Loucy (cell line): ENCODE results near the gene TGFBR3.

Experiments used
- H2AFZ ChIP-seq: fragments of 200-600 bp; sonication (generic); 2 replicates; pipeline ENCODE4 v1.6.0; 2016; ENCODE audit warnings: antibody characterized with exemption, mild to moderate bottlenecking, low read length, moderate library complexity
- H3F3A ChIP-seq: fragments of 200-600 bp; 2 replicates; pipeline ENCODE4 v1.6.0; 2016; ENCODE audit warnings: antibody characterized with exemption, low read depth, mild to moderate bottlenecking
- H3K27me3 ChIP-seq: fragments of 200-600 bp; sonication (generic); 2 replicates; pipeline ENCODE4 v1.6.1; 2014; ENCODE audit warnings: low read length, mild to moderate bottlenecking; ENCODE audit not compliant: insufficient read depth, poor library complexity, severe bottlenecking
- H3K36me3 ChIP-seq: fragments of 200-600 bp; sonication (generic); 2 replicates; pipeline ENCODE4 v1.6.1; 2016; ENCODE audit warnings: low read length; ENCODE audit not compliant: insufficient read depth
- H3K4me1 ChIP-seq: fragments of 200-600 bp; sonication (generic); 2 replicates; pipeline ENCODE4 v1.5.1; 2014; ENCODE audit warnings: low read length, mild to moderate bottlenecking; ENCODE audit not compliant: insufficient read depth, poor library complexity, severe bottlenecking
- H3K4me2 ChIP-seq: fragments of 200-600 bp; sonication (generic); 2 replicates; pipeline ENCODE4 v1.6.0; 2014; ENCODE audit warnings: antibody characterized with exemption, low read length, low read depth, mild to moderate bottlenecking; ENCODE audit not compliant: poor library complexity, severe bottlenecking
- H3K4me3 ChIP-seq: fragments of 200-600 bp; sonication (generic); 2 replicates; pipeline ENCODE4 v1.5.1; 2014; ENCODE audit warnings: low read length, mild to moderate bottlenecking, mixed read lengths; ENCODE audit not compliant: poor library complexity, severe bottlenecking
- H3K79me2 ChIP-seq: fragments of 200-600 bp; sonication (generic); 2 replicates; pipeline ENCODE4 v1.6.1; 2014; ENCODE audit warnings: low read length; ENCODE audit not compliant: insufficient read depth
- H3K9ac ChIP-seq: fragments of 200-600 bp; sonication (generic); 2 replicates; pipeline ENCODE4 v1.6.0; 2014; ENCODE audit warnings: mild to moderate bottlenecking, low read depth, low read length, moderate library complexity; ENCODE audit not compliant: poor library complexity, severe bottlenecking
- H3K9me2 ChIP-seq: fragments of 200-600 bp; sonication (generic); replicated peaks from 2 replicates; pipeline ENCODE4 v1.6.1; 2016; ENCODE audit warnings: low read depth, low read length, mixed read lengths
- H3K9me3 ChIP-seq: fragments of 200-600 bp; sonication (generic); 2 replicates; pipeline ENCODE4 v1.6.1; 2014; ENCODE audit warnings: mild to moderate bottlenecking, antibody characterized with exemption, low read length, low read depth; ENCODE audit not compliant: insufficient read depth
- H4K20me1 ChIP-seq: fragments of 200-600 bp; sonication (generic); 2 replicates; pipeline ENCODE4 v1.6.0; 2014; ENCODE audit warnings: antibody characterized with exemption, low read length, mild to moderate bottlenecking; ENCODE audit not compliant: insufficient read depth, poor library complexity, severe bottlenecking
- EZH2phosphoT487 ChIP-seq: fragments of 200-600 bp; IDR thresholded peaks from 2 replicates; pipeline ENCODE4 v1.6.1; 2018; ENCODE audit warnings: antibody characterized with exemption, mild to moderate bottlenecking, moderate library complexity, borderline replicate concordance
- TF ChIP-seq, protein P1 (sequence below): fragments of 200-600 bp; sonication (generic); conservative IDR thresholded peaks from 2 replicates; pipeline ENCODE4 v1.5.1; 2014; ENCODE audit warnings: mild to moderate bottlenecking, antibody characterized with exemption, low read length

Gene TGFBR3

GRCh38 chr1:91771717-91772116 is 114.2 kb downstream of the TGFBR3 start:
- TF ChIP-seq EZH2phosphoT487 = no peak
- TF ChIP-seq, protein P1, sequence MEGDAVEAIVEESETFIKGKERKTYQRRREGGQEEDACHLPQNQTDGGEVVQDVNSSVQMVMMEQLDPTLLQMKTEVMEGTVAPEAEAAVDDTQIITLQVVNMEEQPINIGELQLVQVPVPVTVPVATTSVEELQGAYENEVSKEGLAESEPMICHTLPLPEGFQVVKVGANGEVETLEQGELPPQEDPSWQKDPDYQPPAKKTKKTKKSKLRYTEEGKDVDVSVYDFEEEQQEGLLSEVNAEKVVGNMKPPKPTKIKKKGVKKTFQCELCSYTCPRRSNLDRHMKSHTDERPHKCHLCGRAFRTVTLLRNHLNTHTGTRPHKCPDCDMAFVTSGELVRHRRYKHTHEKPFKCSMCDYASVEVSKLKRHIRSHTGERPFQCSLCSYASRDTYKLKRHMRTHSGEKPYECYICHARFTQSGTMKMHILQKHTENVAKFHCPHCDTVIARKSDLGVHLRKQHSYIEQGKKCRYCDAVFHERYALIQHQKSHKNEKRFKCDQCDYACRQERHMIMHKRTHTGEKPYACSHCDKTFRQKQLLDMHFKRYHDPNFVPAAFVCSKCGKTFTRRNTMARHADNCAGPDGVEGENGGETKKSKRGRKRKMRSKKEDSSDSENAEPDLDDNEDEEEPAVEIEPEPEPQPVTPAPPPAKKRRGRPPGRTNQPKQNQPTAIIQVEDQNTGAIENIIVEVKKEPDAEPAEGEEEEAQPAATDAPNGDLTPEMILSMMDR = no peak
- no peak overlapping the region for H3K9ac ChIP-seq
- no peaks in the 10 kb centered on the region for H3K79me2 ChIP-seq
- H4K20me1 ChIP-seq = no peaks in the 10 kb centered on the region
- no peaks in the 10 kb centered on the region for H3K9me2 ChIP-seq
- H3K9me3 ChIP-seq = no peaks in the 10 kb centered on the region
- no peak overlapping the region for H3K4me2 ChIP-seq
- no peaks in the 10 kb centered on the region for H3F3A ChIP-seq
- H3K4me1 ChIP-seq = no peaks in the 10 kb centered on the region
- H3K27me3 ChIP-seq = no peaks in the 10 kb centered on the region
- no peak overlapping the region for H3K4me3 ChIP-seq
- H2AFZ ChIP-seq = no peak overlapping the region
- H3K36me3 ChIP-seq = no peaks in the 10 kb centered on the region

GRCh38 chr1:91770667-91771268 is 115.2 kb downstream of the TGFBR3 start:
- H3K36me3 ChIP-seq = no peaks in the 10 kb centered on the region
- H4K20me1 ChIP-seq = no peaks in the 10 kb centered on the region
- no peak overlapping the region for H2AFZ ChIP-seq
- no peaks in the 10 kb centered on the region for H3K9me2 ChIP-seq
- no peak overlapping the region for H3K4me2 ChIP-seq
- TF ChIP-seq EZH2phosphoT487 = no peak
- TF ChIP-seq, protein P1 = no peak
- no peak overlapping the region for H3K9ac ChIP-seq
- H3K27me3 ChIP-seq = no peaks in the 10 kb centered on the region
- H3K4me3 ChIP-seq = no peak overlapping the region
- H3K4me1 ChIP-seq = no peaks in the 10 kb centered on the region
- H3F3A ChIP-seq = no peaks in the 10 kb centered on the region
- H3K79me2 ChIP-seq = no peaks in the 10 kb centered on the region
- H3K9me3 ChIP-seq = no peaks in the 10 kb centered on the region

GRCh38 chr1:91769742-91770141 is 116.2 kb downstream of the TGFBR3 start:
- no peak overlapping the region for H3K4me2 ChIP-seq
- H2AFZ ChIP-seq = no peak overlapping the region
- no peaks in the 10 kb centered on the region for H3K9me2 ChIP-seq
- H3K79me2 ChIP-seq = no peaks in the 10 kb centered on the region
- TF ChIP-seq EZH2phosphoT487 = no peak
- TF ChIP-seq, protein P1 = no peak
- H3K9me3 ChIP-seq = no peaks in the 10 kb centered on the region
- no peaks in the 10 kb centered on the region for H3K36me3 ChIP-seq
- H3F3A ChIP-seq = no peaks in the 10 kb centered on the region
- H3K27me3 ChIP-seq = no peaks in the 10 kb centered on the region
- no peaks in the 10 kb centered on the region for H3K4me1 ChIP-seq
- no peaks in the 10 kb centered on the region for H4K20me1 ChIP-seq
- no peak overlapping the region for H3K9ac ChIP-seq
- H3K4me3 ChIP-seq = no peak overlapping the region
